Measurements from ENCODE around the gene LRMDA.

LRMDA gene

GRCh38 chr10:75736151-75736640 lies 304.8 kb downstream of the LRMDA start:
- TF ChIP-seq Cebpa-rat (IDR thresholded peaks at IDR 0.05), result no peak
- no peak overlapping the region for H3K4me3 ChIP-seq
- no peaks in the 10 kb centered on the region for H3K27me3 ChIP-seq
- no peaks in the 10 kb centered on the region for H4K20me1 ChIP-seq
- H3K9me3 ChIP-seq (replicated peaks in 1 of 11), result peaks cover 0 to 4% (median 0%) of the 10 kb centered on the region in 11 experiments; a peak in 6 of 22 replicates
- no peak overlapping the region for H3K4me2 ChIP-seq
- H3K9ac ChIP-seq, result no peak overlapping the region
- H3K4me1 ChIP-seq, result no peaks in the 10 kb centered on the region
- no peaks in the 10 kb centered on the region for H3K36me3 ChIP-seq
- no peak overlapping the region for H3K27ac ChIP-seq

DNA sequence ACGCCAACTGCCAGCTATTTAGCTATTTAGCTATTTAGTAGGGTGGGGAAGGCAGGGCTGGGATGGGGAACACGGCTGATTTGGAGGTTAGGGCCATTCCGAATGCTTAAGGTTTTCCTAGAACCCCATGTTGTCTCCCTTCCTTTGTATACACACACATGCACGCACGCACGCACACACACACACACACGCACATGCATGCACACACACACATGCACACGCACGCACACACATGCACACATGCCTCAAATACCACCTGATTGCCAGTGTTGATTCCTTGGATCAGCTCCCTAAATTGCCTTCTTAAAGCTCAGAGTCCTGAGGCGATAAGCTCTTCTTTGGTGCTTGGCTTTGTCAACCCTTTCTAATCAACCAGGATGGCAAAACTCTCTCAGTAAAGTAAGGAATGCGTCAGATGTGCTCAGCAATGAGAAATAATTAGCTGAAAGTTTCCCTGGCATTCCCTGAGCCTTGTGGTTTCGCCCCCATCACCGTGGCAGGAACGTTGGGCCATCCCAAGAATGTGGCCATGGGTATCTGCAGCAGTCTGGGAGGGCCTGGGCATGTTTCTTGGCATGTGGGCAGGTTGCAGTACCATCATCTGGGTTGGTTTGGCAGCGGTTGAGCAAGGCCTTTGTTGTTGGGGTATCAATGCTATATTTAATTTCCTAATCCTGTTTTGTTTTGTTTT lies 305.6 kb downstream of the LRMDA start:
- no peaks in the 10 kb centered on the region for H3K36me3 ChIP-seq
- no peak overlapping the region for H3K27ac ChIP-seq
- no peaks in the 10 kb centered on the region for H3K4me1 ChIP-seq

GRCh38 chr10:75737580-75737949 lies 306.1 kb downstream of the LRMDA start:
- no peaks in the 10 kb centered on the region for H3K4me1 ChIP-seq
- TF ChIP-seq Cebpa-rat (IDR thresholded peaks at IDR 0.05), result no peak

More for the DNA sequence above, 305.6 kb downstream of the LRMDA start:
- no peaks in the 10 kb centered on the region for H3K27me3 ChIP-seq
- no peaks in the 10 kb centered on the region for H4K20me1 ChIP-seq
- H3K4me2 ChIP-seq, result no peak overlapping the region
- H3K9ac ChIP-seq, result no peak overlapping the region
- no peak overlapping the region for H3K4me3 ChIP-seq
- H3K9me3 ChIP-seq (replicated peaks in 1 of 11), result peaks cover 0 to 11% (median 0%) of the 10 kb centered on the region in 11 experiments; a peak in 6 of 22 replicates
- TF ChIP-seq Cebpa-rat (IDR thresholded peaks at IDR 0.05), result no peak

GRCh38 chr10:75738924-75739323 lies 307.5 kb downstream of the LRMDA start:
- Histone ChIP-seq H3K4me3 (no peak overlapping the region), H3K4me1 (no peaks in the 10 kb centered on the region), H3K27me3 (no peaks in the 10 kb centered on the region)

More at GRCh38 chr10:75737580-75737949, 306.1 kb downstream of the LRMDA start:
- H3K27me3 ChIP-seq, result no peaks in the 10 kb centered on the region
- H3K9ac ChIP-seq, result no peak overlapping the region
- H3K9me3 ChIP-seq (replicated peaks in 1 of 11), result peaks cover 0 to 11% (median 0%) of the 10 kb centered on the region in 11 experiments; a peak in 6 of 22 replicates
- no peak overlapping the region for H3K4me3 ChIP-seq
- H3K27ac ChIP-seq, result no peak overlapping the region
- H3K4me2 ChIP-seq, result no peak overlapping the region
- no peaks in the 10 kb centered on the region for H3K36me3 ChIP-seq
- H4K20me1 ChIP-seq, result no peaks in the 10 kb centered on the region

GRCh38 chr10:75739414-75740143 lies 308.2 kb downstream of the LRMDA start:
- no peaks in the 10 kb centered on the region for H4K20me1 ChIP-seq
- H3K4me2 ChIP-seq, result no peak overlapping the region
- no peak overlapping the region for H3K4me3 ChIP-seq
- no peak overlapping the region for H3K27ac ChIP-seq
- H3K27me3 ChIP-seq, result no peaks in the 10 kb centered on the region
- H3K9me3 ChIP-seq (replicated peaks in 1 of 11), result peaks cover 0 to 11% (median 0%) of the 10 kb centered on the region in 11 experiments; a peak in 6 of 22 replicates
- H3K9ac ChIP-seq, result no peak overlapping the region
- H3K4me1 ChIP-seq, result no peaks in the 10 kb centered on the region
- H3K36me3 ChIP-seq, result no peaks in the 10 kb centered on the region
- no peak for TF ChIP-seq Cebpa-rat (IDR thresholded peaks at IDR 0.05)

More at GRCh38 chr10:75738924-75739323, 307.5 kb downstream of the LRMDA start:
- no peaks in the 10 kb centered on the region for H3K36me3 ChIP-seq
- H3K4me2 ChIP-seq, result no peak overlapping the region
- TF ChIP-seq Cebpa-rat (IDR thresholded peaks at IDR 0.05), result no peak
- H4K20me1 ChIP-seq, result no peaks in the 10 kb centered on the region
- H3K9ac ChIP-seq, result no peak overlapping the region
- H3K9me3 ChIP-seq (replicated peaks in 1 of 11), result peaks cover 0 to 11% (median 0%) of the 10 kb centered on the region in 11 experiments; a peak in 6 of 22 replicates
- H3K27ac ChIP-seq, result no peak overlapping the region

- Histone ChIP-seq H4K20me1 (no peaks in the 10 kb centered on the region), H3K9me3 (replicated peaks in 1 of 11) (peaks cover 0 to 11% (median 0%) of the 10 kb centered on the region in 11 experiments; a peak in 6 of 22 replicates), H3K9ac (no peak overlapping the region), H3K4me1 (no peaks in the 10 kb centered on the region), H3K4me3 (no peak overlapping the region), H3K27ac (no peak overlapping the region), H3K27me3 (no peaks in the 10 kb centered on the region), H3K36me3 (no peaks in the 10 kb centered on the region), H3K4me2 (no peak overlapping the region)
- TF ChIP-seq Cebpa-rat (IDR thresholded peaks at IDR 0.05), result no peak
These were observed 309.1 kb downstream of the LRMDA start for GRCh38 chr10:75740541-75740940.

GRCh38 chr10:75742355-75742754 lies 310.9 kb downstream of the LRMDA start:
- Histone ChIP-seq H3K4me2 (no peak overlapping the region), H3K9me3 (replicated peaks in 1 of 11) (peaks cover 0 to 11% (median 0%) of the 10 kb centered on the region in 11 experiments; a peak in 6 of 22 replicates), H3K27me3 (no peaks in the 10 kb centered on the region), H3K27ac (no peak overlapping the region), H3K4me3 (no peak overlapping the region), H3K4me1 (no peaks in the 10 kb centered on the region), H4K20me1 (no peaks in the 10 kb centered on the region), H3K9ac (no peak overlapping the region), H3K36me3 (no peaks in the 10 kb centered on the region)
- no peak for TF ChIP-seq Cebpa-rat (IDR thresholded peaks at IDR 0.05)

- no peak for TF ChIP-seq Cebpa-rat (IDR thresholded peaks at IDR 0.05)
These were observed 311.9 kb downstream of the LRMDA start for GRCh38 chr10:75743291-75743778.

GRCh38 chr10:75744261-75744660 lies 312.8 kb downstream of the LRMDA start:
- no peak for TF ChIP-seq Cebpa-rat (IDR thresholded peaks at IDR 0.05)
- H3K4me1 ChIP-seq, result no peaks in the 10 kb centered on the region
- no peak overlapping the region for H3K9ac ChIP-seq

More at GRCh38 chr10:75743291-75743778, 311.9 kb downstream of the LRMDA start:
- Histone ChIP-seq H3K9ac (no peak overlapping the region), H3K27me3 (no peaks in the 10 kb centered on the region), H3K9me3 (replicated peaks in 1 of 11) (peaks cover 0 to 11% (median 0%) of the 10 kb centered on the region in 11 experiments; a peak in 6 of 22 replicates), H3K4me3 (no peak overlapping the region), H4K20me1 (no peaks in the 10 kb centered on the region), H3K27ac (no peak overlapping the region), H3K4me1 (no peaks in the 10 kb centered on the region), H3K4me2 (no peak overlapping the region), H3K36me3 (no peaks in the 10 kb centered on the region)

More at GRCh38 chr10:75744261-75744660, 312.8 kb downstream of the LRMDA start:
- Histone ChIP-seq H3K27ac (no peak overlapping the region), H4K20me1 (no peaks in the 10 kb centered on the region), H3K4me2 (no peak overlapping the region), H3K4me3 (no peak overlapping the region), H3K27me3 (no peaks in the 10 kb centered on the region), H3K9me3 (replicated peaks in 1 of 11) (peaks cover 0 to 11% (median 0%) of the 10 kb centered on the region in 11 experiments; a peak in 6 of 22 replicates), H3K36me3 (no peaks in the 10 kb centered on the region)

All from BLaER1 treated with 17β-estradiol and CSF1 and Interleukin-3, amounts not matched to agents 10 nM and 100 nM (cell line).